Stimulated activated CD4-positive, alpha-beta T cell treated with anti-CD3 and anti-CD28 coated beads, Interleukin-4, amount 100 ng/mL, for 1 hour (primary cell): ENCODE measurements around the gene TPPP.

Experiments
- DNase-seq: peaks from one replicate; pipeline ENCODE4 v3.0.0-alpha.2; 2020

Gene TPPP

GRCh38 chr5:664343-664993, 28.7 kb downstream of the TPPP start:
- no peak for DNase-seq

GRCh38 chr5:663436-664342, 29.5 kb downstream of the TPPP start:
- no peak for DNase-seq

GRCh38 chr5:662751-663435, 30.3 kb downstream of the TPPP start:
- DNase-seq = no peak

GRCh38 chr5:661891-662750, 31.0 kb downstream of the TPPP start:
- DNase-seq = no peak

GRCh38 chr5:660491-661030, 32.6 kb downstream of the TPPP start:
- DNase-seq = no peak

- no peak for DNase-seq
Observed at GRCh38 chr5:659496-660263, 33.5 kb downstream of the TPPP start.

- DNase-seq = no peak
Observed at GRCh38 chr5:658103-658502, 35.0 kb downstream of the TPPP start.

GRCh38 chr5:657570-657969, 35.6 kb downstream of the TPPP start:
- no peak for DNase-seq

GRCh38 chr5:655406-655805, 37.7 kb downstream of the TPPP start:
- no peak for DNase-seq

GRCh38 chr5:654071-654778, 38.9 kb downstream of the TPPP start:
- DNase-seq = no peak

- no peak for DNase-seq
Observed at GRCh38 chr5:652773-653350, 40.3 kb downstream of the TPPP start.

GRCh38 chr5:652023-652515, 41.1 kb downstream of the TPPP start:
- DNase-seq = peak; percentile 0

- DNase-seq = no peak
Observed at GRCh38 chr5:651296-652022, 41.7 kb downstream of the TPPP start.

- no peak for DNase-seq
Observed at GRCh38 chr5:647727-648126, 45.4 kb downstream of the TPPP start.

- DNase-seq = no peak
Observed at GRCh38 chr5:647311-647710, 45.8 kb downstream of the TPPP start.

GRCh38 chr5:646396-647201, 46.6 kb downstream of the TPPP start:
- DNase-seq = no peak

GRCh38 chr5:645421-645820, 47.7 kb downstream of the TPPP start:
- peak; percentile 0 for DNase-seq

GRCh38 chr5:644971-645370, 48.2 kb downstream of the TPPP start:
- DNase-seq = peak; percentile 0

- DNase-seq = peak; percentile 0
Observed at GRCh38 chr5:644509-644908, 48.6 kb downstream of the TPPP start.
